HepG2 (cell line): Measurements from ENCODE around the gene PRRT1. TPM values are rescaled to one million over a fixed set of nuclear protein-coding genes. Genes with fewer than 3 reads are reported as not detected.
A peak's percentile ranks its signal among the peaks of the same experiment; 100 is the strongest.

Source experiments
- DNMT3B ChIP-seq: conservative IDR thresholded peaks from 2 replicates; pipeline ENCODE4 v1.6.1; 2016; ENCODE audit warnings: missing biosample characterization, control low read depth
- ETV5 ChIP-seq: IDR thresholded peaks from 2 replicates; pipeline ENCODE4 v1.6.1; 2018; ENCODE audit warnings: missing biosample characterization, missing genetic modification reagents, inconsistent platforms, borderline replicate concordance
- MAFF ChIP-seq: IDR thresholded peaks from 2 replicates; pipeline ENCODE4 v1.6.1; 2011; ENCODE audit warnings: low read depth, low read length, improper control_type of control experiment
- MAFG ChIP-seq: sonication (generic); formaldehyde crosslinking; IDR thresholded peaks from 2 replicates; pipeline ENCODE4 v1.5.1; 2020; ENCODE audit warnings: mild to moderate bottlenecking, missing genetic modification reagents
- MED13 ChIP-seq: sonication (generic); formaldehyde crosslinking; IDR thresholded peaks from 2 replicates; pipeline ENCODE4 v1.5.0; 2020; ENCODE audit warnings: missing genetic modification reagents
- NCOA2 ChIP-seq: sonication (generic); formaldehyde crosslinking; IDR thresholded peaks from 2 replicates; pipeline ENCODE4 v1.8.0; 2022; ENCODE audit warnings: inconsistent platforms
- NFYC ChIP-seq: IDR thresholded peaks from 2 replicates; pipeline ENCODE4 v1.6.1; 2016; ENCODE audit warnings: missing genetic modification reagents, missing compliant biosample characterization
- REL ChIP-seq: sonication (generic); formaldehyde crosslinking; conservative IDR thresholded peaks from 2 replicates; pipeline ENCODE4 v1.8.0; 2022; ENCODE audit warnings: mild to moderate bottlenecking, missing genetic modification reagents, moderate library complexity
- SOX5 ChIP-seq: IDR thresholded peaks from 2 replicates; pipeline ENCODE4 v1.6.1; 2016; ENCODE audit warnings: borderline replicate concordance
- STAG1 ChIP-seq: sonication (generic); formaldehyde crosslinking; IDR thresholded peaks from 2 replicates; pipeline ENCODE4 v1.4.0; 2020; ENCODE audit warnings: missing genetic modification reagents
- TARDBP ChIP-seq: sonication (generic); formaldehyde crosslinking; IDR thresholded peaks from 2 replicates; pipeline ENCODE4 v1.8.0; 2022; ENCODE audit warnings: mild to moderate bottlenecking, missing genetic modification reagents
- ZBTB38 ChIP-seq: sonication (generic); formaldehyde crosslinking; IDR thresholded peaks from 2 replicates; pipeline ENCODE4 v1.5.1; 2020; ENCODE audit warnings: mild to moderate bottlenecking, missing genetic modification reagents
- ZBTB7A ChIP-seq: sonication (generic); formaldehyde crosslinking; IDR thresholded peaks from 2 replicates; pipeline ENCODE4 v1.8.0; 2022; ENCODE audit warnings: mild to moderate bottlenecking, missing genetic modification reagents
- ZIK1 ChIP-seq: sonication (generic); formaldehyde crosslinking; IDR thresholded peaks from 2 replicates; pipeline ENCODE4 v1.5.0; 2020; ENCODE audit warnings: mild to moderate bottlenecking, low read depth, missing genetic modification reagents, borderline replicate concordance
- ZNF460 ChIP-seq: sonication (generic); formaldehyde crosslinking; IDR thresholded peaks from 2 replicates; pipeline ENCODE4 v1.5.1; 2020; ENCODE audit warnings: missing genetic modification reagents, mild to moderate bottlenecking, borderline replicate concordance
- ZNF501 ChIP-seq: sonication (generic); formaldehyde crosslinking; IDR thresholded peaks from 2 replicates; pipeline ENCODE4 v1.5.1; 2020; ENCODE audit warnings: mild to moderate bottlenecking, moderate library complexity, missing genetic modification reagents
- ZNF839 ChIP-seq: sonication (generic); formaldehyde crosslinking; IDR thresholded peaks from 2 replicates; pipeline ENCODE4 v1.4.0; 2020; ENCODE audit warnings: missing genetic modification reagents, mild to moderate bottlenecking, borderline replicate concordance
- ZNF841 ChIP-seq: sonication (generic); formaldehyde crosslinking; IDR thresholded peaks from 2 replicates; pipeline ENCODE4 v1.8.1; 2023; ENCODE audit warnings: missing genetic modification reagents, borderline replicate concordance
- polyA plus RNA-seq, 8 experiments: library from polyadenylated mRNA; depleted of rRNA in 3 of 8; stranded (reverse) in 7 of 8; unstranded in 1 of 8; fragments of >200 nt; fragmentation: Illumina TruSeq in 4 of 8; extraction: Trizol in 4 of 8; gene quantifications; 2 replicates each; pipeline versions ENCODE4 v1.2.1 to v1.2.3, GENCODE V29; 2011 to 2016; ENCODE audit warnings: low read depth in 4 of 8, missing spikeins in 1 of 8, mixed read lengths in 1 of 8; ENCODE audit not compliant: insufficient read depth in 1 of 8
- total RNA-seq, 5 experiments: library from RNA; depleted of rRNA; stranded (reverse); fragments of >200 nt; fragmentation: Illumina TruSeq; extraction: Trizol; gene quantifications; 2 replicates each; pipeline ENCODE4 v1.2.3, GENCODE V29; 2016; ENCODE audit warnings: low read depth in 1 of 5
- TF ChIP-seq, protein P1 (sequence below): sonication (generic); formaldehyde crosslinking; IDR thresholded peaks from 2 replicates; pipeline ENCODE4 v1.4.0; 2020; ENCODE audit warnings: mild to moderate bottlenecking, missing genetic modification reagents
- TF ChIP-seq, protein P2 (sequence below): IDR thresholded peaks from 2 replicates; pipeline ENCODE4 v1.6.1; 2012; ENCODE audit warnings: inconsistent platforms

Gene PRRT1
- total and polyA plus RNA-seq, 2 of the 13 experiments (the other 11 are each of a cell fraction or from before 2014, with no cell fraction given) = 0.64 to 1.4 TPM

DNA sequence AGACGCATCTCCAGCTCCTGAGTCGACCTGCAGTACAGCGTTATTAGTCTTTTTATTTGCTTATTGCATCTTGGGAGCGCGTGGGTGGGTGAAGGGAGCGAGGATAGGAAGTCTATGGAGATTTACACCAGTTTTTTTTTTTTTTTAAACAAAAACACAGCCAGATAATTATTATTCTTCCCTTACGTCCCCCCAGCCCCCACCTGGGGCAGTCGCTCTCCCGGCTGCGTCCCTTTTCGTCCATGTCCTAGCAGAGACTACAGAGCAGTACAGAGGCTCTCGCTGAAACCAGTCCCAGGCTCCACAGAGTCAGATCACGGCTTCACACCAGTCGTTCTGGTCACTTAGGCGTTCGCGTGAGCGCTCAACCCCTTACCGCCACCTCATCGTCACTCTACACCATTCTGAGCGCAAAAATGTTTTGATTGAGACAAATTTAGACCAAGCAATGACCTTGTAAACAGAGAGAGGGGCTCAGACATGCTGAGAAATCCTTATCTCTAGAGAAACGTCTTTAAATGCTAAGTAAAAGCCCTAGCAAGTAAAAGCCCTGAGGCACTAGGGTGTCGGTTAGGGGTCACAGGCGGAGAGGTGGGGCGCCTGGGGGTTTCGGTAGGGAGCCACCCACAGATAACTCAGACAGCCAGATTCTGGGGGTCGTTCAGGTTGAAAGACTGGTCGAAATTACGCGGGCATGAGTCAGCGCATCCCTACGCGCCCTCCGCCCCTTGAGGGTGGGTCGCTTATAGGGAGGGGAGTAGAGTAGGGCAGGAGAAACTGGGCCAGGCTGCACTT lies 1.2 kb upstream of the PRRT1 start (continued):
- TF ChIP-seq, protein P1, sequence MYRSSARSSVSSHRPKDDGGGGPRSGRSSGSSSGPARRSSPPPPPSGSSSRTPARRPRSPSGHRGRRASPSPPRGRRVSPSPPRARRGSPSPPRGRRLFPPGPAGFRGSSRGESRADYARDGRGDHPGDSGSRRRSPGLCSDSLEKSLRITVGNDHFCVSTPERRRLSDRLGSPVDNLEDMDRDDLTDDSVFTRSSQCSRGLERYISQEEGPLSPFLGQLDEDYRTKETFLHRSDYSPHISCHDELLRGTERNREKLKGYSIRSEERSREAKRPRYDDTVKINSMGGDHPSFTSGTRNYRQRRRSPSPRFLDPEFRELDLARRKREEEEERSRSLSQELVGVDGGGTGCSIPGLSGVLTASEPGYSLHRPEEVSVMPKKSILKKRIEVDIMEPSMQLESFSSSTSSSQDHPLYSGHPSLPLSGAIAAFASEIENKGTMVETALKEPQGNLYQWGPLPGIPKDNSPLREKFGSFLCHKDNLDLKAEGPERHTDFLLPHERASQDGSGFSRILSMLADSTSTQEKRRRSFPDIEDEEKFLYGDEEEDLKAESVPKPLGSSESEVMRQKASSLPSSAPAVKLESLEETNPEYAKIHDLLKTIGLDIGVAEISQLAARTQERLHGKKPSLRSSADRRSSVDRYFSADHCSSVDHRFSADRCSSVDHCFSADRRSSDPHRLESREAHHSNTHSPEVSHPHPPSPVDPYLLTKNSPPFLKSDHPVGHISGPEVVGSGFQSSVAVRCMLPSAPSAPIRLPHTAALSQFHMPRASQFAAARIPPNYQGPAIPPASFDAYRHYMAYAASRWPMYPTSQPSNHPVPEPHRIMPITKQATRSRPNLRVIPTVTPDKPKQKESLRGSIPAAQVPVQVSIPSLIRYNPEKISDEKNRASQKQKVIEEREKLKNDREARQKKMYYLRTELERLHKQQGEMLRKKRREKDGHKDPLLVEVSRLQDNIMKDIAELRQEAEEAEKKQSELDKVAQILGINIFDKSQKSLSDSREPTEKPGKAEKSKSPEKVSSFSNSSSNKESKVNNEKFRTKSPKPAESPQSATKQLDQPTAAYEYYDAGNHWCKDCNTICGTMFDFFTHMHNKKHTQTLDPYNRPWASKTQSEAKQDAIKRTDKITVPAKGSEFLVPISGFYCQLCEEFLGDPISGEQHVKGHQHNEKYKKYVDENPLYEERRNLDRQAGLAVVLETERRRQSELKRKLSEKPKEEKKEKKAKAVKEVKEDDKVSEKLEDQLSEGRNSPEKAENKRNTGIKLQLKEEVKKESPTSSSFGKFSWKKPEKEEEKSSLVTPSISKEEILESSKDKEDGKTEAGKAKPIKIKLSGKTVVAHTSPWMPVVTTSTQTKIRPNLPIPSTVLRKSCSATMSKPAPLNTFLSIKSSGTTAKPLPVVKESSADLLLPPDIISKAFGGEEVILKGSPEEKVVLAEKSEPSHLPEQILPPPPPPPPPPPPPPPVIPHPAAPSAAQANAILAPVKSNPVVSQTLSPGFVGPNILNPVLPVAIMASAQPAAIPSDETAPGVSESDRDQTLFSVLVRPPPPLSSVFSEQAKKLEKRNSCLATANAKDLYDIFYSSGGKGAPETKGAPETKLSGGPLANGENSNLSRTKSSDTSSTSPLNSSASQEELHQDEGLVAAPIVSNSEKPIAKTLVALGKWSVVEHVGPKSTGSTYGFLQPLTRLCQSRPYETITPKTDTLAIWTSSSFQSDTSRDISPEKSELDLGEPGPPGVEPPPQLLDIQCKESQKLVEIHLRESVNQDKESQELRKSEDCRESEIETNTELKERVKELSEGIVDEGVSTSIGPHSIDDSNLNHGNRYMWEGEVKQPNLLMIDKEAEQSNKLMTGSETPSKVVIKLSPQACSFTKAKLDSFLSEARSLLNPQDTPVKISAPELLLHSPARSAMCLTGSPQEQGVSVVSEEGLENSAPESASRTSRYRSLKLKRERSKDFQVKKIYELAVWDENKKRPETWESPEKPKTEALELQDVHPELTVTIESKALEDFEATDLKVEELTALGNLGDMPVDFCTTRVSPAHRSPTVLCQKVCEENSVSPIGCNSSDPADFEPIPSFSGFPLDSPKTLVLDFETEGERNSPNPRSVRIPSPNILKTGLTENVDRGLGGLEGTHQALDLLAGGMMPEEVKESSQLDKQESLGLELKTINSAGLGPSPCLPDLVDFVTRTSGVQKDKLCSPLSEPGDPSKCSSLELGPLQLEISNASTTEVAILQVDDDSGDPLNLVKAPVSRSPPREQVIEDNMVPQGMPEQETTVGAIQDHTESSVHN (CRISPR knock-in tag) = no peak
- no peak for TF ChIP-seq ZNF501 (CRISPR knock-in tag)
- TF ChIP-seq ZNF841 (CRISPR knock-in tag) = no peak
- TF ChIP-seq DNMT3B (CRISPR knock-in tag) = no peak
- no peak; the same call in 1 of the 2 replicates for TF ChIP-seq NFYC (CRISPR knock-in tag)
- TF ChIP-seq TARDBP (CRISPR knock-in tag) = no peak
- peak; percentile 9; the same call in 1 of the 2 replicates for TF ChIP-seq REL (CRISPR knock-in tag)
- TF ChIP-seq ZNF839 (CRISPR knock-in tag) = no peak
- TF ChIP-seq STAG1 (CRISPR knock-in tag) = no peak
- 0 out of 2 replicates have a peak, but pooled peaks have one; percentile 19 for TF ChIP-seq ZIK1
- no peak for TF ChIP-seq NCOA2 (CRISPR knock-in tag)
- TF ChIP-seq, protein P2, sequence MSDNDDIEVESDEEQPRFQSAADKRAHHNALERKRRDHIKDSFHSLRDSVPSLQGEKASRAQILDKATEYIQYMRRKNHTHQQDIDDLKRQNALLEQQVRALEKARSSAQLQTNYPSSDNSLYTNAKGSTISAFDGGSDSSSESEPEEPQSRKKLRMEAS = peak; percentile 11; the same call in 1 of the 2 replicates
- no peak for TF ChIP-seq ZNF460 (CRISPR knock-in tag)
- TF ChIP-seq MAFG (CRISPR knock-in tag) = peak; percentile 32; the same call in 1 of the 2 replicates
- TF ChIP-seq MED13 = no peak
- no peak; the same call in 1 of the 2 replicates for TF ChIP-seq ZBTB38 (CRISPR knock-in tag)
- no peak for TF ChIP-seq ETV5 (CRISPR knock-in tag)
- TF ChIP-seq MAFF = no peak
- no peak for TF ChIP-seq SOX5
- TF ChIP-seq ZBTB7A (CRISPR knock-in tag) = 0 out of 2 replicates have a peak, but pooled peaks have one; percentile 38
